GM10266 (cell line): ENCODE data around the gene ZNF679.
"Not testable (repeated sequence)": the region's sequence is repeated elsewhere in the genome, so short reads cannot be mapped to it uniquely, and the experiment has no call there.

Experiments
- DNase-seq: peaks from one replicate; pipeline ENCODE4 v3.0.0; 2012; ENCODE audit errors: extremely low spot score
- CTCF ChIP-seq: IDR thresholded peaks from 2 replicates; pipeline ENCODE4 v1.5.1; 2012; ENCODE audit warnings: mild to moderate bottlenecking, low read depth; ENCODE audit not compliant: control insufficient read depth, insufficient read depth; ENCODE audit errors: missing control alignments

ZNF679 gene

GRCh38 chr7:64192148-64192704 lies 36.0 kb upstream of the ZNF679 start:
- TF ChIP-seq CTCF = no peak
- DNase-seq = no peak

- DNase-seq = no peak
- TF ChIP-seq CTCF = no peak
Measured at GRCh38 chr7:64192775-64193174, 35.5 kb upstream of the ZNF679 start.

GRCh38 chr7:64206903-64207302 lies 21.4 kb upstream of the ZNF679 start, which contains the start of gene ZNF735:
ZNF735 (plus strand) TSS chr7:64207203; CDS start chr7:64207203, 0 bp downstream.
- no peak for DNase-seq
- TF ChIP-seq CTCF = no peak

DNA sequence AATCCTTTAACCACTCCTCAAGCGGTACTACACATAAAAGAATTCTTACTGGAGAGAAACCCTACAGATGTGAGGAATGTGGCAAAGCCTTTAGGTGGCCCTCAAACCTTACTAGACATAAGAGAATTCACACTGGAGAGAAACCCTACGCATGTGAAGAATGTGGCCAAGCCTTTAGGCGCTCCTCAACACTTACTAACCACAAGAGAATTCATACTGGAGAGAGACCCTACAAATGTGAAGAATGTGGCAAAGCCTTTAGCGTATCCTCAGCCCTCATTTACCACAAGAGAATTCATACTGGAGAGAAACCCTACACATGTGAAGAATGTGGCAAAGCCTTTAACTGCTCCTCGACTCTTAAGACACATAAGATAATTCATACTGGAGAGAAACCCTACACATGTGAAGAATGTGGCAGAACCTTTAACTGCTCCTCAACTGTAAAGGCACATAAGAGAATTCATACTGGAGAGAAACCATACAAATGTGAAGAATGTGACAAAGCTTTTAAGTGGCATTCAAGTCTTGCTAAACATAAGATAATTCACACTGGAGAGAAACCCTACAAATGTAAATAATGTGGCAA lies 8.5 kb upstream of the ZNF679 start:
- not testable (repeated sequence) for DNase-seq

DNA sequence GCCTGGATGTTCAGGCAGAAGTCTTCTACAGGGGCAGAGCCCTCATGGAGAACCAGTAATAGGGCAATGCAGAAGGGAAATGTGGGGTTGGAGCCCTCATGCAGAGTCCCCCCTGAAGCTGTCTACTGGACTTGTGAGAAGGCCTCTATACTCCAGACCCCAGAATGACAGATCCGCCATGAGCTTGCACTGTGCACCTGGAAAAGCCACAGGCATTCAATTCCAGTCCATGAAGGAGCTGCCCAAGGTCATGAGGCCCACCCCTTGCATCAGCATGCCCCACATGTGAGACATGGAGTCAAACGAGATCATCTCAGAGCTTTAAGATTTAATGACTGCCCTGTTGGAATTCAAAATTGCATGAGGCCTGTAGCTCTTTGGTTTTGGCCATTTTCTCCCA lies 4.9 kb upstream of the ZNF679 start:
- no peak for TF ChIP-seq CTCF

DNA sequence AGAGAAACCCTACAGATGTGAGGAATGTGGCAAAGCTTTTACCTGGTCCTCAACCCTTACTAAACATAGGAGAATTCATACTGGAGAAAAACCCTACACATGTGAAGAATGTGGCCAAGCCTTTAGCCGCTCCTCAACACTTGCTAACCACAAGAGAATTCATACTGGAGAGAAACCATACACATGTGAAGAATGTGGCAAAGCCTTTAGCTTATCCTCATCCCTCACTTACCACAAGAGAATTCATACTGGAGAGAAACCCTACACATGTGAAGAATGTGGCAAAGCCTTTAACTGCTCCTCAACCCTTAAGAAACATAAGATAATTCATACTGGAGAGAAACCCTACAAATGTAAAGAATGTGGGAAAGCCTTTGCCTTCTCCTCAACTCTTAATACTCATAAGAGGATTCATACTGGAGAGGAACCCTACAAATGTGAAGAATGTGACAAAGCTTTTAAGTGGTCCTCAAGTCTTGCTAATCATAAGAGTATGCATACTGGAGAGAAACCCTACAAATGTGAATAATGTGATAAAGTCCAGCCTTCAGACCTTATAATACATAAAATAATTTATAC lies 38.2 kb downstream of the ZNF679 start:
- DNase-seq = no peak
- TF ChIP-seq CTCF = no peak

More for the DNA sequence above, 4.9 kb upstream of the ZNF679 start:
- no peak for DNase-seq

DNA sequence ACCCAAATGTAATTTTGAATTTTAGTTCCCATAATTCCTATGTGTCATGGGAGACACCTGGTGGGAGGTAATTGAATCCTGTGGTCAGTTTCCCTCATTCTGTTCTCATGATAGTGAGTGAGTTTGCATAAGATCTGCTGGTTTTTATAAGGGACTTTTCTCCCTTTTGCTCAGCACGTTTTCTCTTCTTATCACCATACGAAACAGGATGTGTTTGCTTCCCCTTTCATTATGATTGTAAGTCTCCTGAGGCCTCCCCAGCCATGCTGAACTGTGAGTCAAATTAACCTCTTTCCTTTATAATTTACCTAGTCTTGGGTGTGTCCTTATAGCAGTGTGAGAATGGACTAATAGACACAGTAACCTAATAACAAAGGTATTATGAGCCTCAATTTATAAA lies 49.4 kb downstream of the ZNF679 start:
- no peak for TF ChIP-seq CTCF
- no peak for DNase-seq
